Thyroid gland (tissue), 4 donors: ENCODE results near the gene TCP1.

Source experiments
- POLR2A ChIP-seq, 2 donors: fragments of 450-650 bp; IDR thresholded peaks; one replicate each; pipeline ENCODE4 v1.6.1; 2017; ENCODE audit warnings: antibody characterized with exemption in 2 of 2, mild to moderate bottlenecking in 2 of 2, moderate library complexity in 1 of 2
- TF ChIP-seq, protein P1 (sequence below), 6 experiments: fragments of 200-600 bp in 3 of 6; fragments of 450-650 bp in 3 of 6; sonication (generic) in 3 of 6; IDR thresholded peaks; one replicate each; pipeline ENCODE4 v1.5.1; 2016 to 2019; ENCODE audit warnings: antibody characterized with exemption in 6 of 6, mild to moderate bottlenecking in 2 of 6, inconsistent platforms in 1 of 6, moderate library complexity in 1 of 6

- TF ChIP-seq, protein P1, sequence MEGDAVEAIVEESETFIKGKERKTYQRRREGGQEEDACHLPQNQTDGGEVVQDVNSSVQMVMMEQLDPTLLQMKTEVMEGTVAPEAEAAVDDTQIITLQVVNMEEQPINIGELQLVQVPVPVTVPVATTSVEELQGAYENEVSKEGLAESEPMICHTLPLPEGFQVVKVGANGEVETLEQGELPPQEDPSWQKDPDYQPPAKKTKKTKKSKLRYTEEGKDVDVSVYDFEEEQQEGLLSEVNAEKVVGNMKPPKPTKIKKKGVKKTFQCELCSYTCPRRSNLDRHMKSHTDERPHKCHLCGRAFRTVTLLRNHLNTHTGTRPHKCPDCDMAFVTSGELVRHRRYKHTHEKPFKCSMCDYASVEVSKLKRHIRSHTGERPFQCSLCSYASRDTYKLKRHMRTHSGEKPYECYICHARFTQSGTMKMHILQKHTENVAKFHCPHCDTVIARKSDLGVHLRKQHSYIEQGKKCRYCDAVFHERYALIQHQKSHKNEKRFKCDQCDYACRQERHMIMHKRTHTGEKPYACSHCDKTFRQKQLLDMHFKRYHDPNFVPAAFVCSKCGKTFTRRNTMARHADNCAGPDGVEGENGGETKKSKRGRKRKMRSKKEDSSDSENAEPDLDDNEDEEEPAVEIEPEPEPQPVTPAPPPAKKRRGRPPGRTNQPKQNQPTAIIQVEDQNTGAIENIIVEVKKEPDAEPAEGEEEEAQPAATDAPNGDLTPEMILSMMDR (IDR thresholded peaks at IDR 0.05) = no peak
- TF ChIP-seq POLR2A (IDR thresholded peaks at IDR 0.05) = no peak
Observed at GRCh38 chr6:159736908-159737307, 52.5 kb downstream of the TCP1 start.
